NOMO-1 treated with dmso at 0.1 percent for 144 hours (cell line): ENCODE results near the gene GIPC3.
A peak's percentile ranks its signal among the peaks of the same experiment; 100 is the strongest.

Experiments used
- DNase-seq: peaks from one replicate; lab custom pipeline; 2025; ENCODE audit not compliant: unreplicated experiment; lab: John Stamatoyannopoulos, UW

GIPC3 gene

GRCh38 chr19:3585301-3586126, at the start of gene GIPC3:
GIPC3 (plus strand) TSS chr19:3585478; CDS start chr19:3585598, 120 bp downstream.
- DNase-seq, result no peak

DNA sequence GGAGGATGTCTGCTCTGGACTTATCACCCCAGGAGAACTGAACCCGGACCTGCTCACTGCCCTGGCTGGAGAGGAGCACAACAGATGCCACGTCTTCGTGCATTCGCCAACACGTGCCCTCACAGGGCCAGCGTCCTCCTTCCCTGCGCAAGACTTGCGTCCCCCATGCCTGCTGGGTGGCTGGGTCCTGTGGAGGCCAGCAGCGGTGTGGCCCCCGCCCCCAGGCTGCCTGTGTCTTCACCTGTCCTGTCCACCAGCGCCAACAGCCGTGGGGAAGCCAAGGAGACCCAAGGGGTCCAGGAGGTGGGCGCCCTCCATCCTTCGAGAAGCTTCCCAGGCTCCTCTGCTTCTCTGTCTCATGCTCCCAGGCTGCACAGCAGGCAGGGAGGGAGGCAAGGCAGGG, 49.7 kb upstream of the GIPC3 start:
- DNase-seq, result no peak

GRCh38 chr19:3535981-3536380, 49.3 kb upstream of the GIPC3 start:
- DNase-seq, result no peak

DNA sequence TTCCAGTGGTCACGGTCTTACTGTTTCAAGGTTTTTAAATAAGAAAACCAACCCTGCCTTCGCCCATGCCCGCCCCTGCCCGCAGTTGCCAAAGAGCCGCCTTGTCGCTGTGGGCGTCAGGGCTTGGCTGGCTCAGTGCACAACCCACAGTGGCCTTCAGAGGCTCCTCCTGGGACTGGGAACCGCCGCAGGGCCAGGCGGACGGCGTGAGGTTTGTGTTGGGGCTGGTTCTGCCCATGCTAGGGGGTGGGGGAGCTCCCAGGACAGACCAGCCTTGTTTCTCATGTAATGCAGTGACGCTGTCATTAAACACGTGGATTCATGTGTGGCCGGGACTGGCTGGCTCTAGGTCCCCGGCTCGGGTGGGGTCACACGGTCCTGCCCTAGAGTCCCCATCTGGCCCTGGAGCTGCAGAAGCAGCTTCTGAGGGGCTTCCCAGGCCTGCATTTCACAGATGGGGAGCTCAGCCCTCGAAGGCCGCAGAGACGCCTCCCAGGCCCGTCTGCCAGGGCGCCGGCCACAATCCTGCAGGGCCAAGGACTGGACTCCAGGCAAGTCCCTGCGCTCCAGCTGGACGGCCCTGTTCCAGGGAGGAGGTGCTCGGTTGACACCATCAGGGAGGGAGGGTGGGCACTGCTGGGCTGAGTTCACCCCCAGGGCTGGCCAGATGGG, 48.7 kb upstream of the GIPC3 start:
- no peak for DNase-seq

- no peak for DNase-seq
These were observed 48.2 kb upstream of the GIPC3 start for GRCh38 chr19:3537101-3537437.

DNA sequence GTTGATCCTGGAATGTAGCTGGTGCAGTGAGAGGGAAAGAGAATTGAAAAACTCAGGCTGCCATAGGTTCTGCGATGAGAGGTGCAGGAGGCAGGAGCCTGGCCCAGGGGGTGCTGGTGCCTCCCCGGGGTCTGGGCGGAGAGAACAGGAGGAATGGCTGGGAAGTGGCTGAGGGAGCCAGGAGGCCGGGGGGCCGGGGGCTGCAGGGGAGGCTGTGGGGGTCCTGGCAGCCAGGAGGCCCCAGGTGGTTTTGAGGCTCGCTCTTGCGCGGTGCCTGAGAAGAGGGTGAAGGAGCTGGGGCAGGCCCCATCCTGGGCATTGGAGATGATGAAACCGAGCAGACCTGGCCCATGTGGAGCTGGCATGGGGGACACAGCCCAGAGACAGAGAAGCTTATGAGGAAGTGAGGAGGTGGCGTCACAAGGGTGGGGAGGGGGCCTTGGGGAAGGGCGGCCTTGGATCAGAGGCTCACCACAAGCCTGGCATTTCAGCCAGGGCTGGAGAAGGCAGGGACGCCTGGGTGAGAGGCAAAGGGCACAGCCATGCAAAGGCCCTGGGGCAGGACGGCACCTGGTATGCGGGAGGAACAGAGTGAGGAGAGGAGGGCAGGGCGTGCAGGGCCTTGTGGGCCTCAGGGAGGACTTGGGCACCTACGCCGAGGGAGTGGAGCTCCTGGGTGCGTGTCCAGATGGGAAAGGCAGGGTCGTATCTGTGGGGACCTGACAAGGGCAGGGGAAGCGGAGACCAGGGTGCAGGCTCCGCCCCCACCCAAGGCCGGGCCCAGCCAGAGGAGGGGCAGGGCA, 47.6 kb upstream of the GIPC3 start:
- no peak for DNase-seq

- no peak for DNase-seq
These were observed 46.9 kb upstream of the GIPC3 start for GRCh38 chr19:3538258-3538929.

- no peak for DNase-seq
These were observed 46.1 kb upstream of the GIPC3 start, which contains the start of gene TEKTIP1 for GRCh38 chr19:3538965-3539755. TEKTIP1 (plus strand) TSS chr19:3539174; CDS start chr19:3539178, 4 bp downstream.

DNA sequence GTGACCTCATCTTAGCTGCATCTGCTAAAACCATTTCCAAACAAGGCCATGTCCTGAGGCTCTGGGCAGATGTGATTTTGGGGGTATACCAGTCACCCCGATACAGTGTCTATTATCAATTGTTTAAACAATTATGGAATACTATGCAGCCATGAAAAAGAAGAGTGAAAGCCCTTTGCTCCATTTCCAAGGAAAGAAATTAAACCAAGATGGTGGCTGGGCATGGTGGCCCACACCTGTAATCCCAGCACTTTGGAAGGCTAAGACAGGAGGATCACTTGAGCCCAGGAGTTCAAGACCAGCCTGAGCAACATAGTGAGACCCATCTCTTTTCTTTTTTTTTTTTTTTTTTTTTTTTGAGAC, 45.5 kb upstream of the GIPC3 start:
- no peak for DNase-seq

DNA sequence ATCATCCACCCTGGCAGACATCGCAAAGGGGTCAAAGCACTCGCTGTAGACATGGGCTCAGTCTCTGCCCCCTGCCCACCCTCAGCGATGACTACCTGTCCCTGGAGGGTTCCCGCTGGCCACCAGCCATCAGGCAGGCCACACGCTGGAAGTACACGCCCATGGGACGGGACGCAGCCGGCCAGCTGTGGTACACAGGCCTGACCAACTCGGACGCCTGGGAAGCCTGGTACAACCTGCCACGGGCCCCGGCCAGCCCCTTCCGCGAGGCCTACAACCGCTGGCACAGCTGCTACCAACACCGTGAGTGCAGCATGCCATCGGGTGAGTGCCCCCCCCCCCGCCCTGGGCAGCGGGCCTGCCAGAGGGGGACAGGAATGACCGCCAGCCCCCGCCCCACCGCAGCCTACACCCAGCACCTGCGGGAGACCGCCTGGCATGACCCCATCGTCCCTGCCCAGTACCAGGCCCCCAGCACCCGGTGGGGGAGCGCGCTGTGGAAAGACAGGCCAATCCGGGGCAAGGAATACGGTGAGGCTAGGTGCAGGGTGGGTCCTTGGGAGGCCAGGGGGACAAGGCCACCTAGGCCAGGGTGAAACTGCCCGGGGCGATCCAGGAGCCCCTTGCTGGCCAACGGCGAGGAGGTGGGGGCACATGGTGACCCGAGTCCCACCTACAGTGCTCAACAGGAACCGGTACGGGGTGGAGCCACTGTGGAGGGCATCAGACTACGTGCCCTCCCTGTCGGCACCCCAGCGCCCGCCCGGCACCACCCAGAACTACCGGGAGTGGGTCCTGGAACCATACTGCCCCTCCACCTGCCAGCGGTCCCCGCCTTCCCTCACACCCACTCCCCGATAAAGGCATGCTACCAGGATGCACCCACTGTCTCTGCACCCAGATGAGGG, 41.9 kb upstream of the GIPC3 start:
- DNase-seq, result no peak

DNA sequence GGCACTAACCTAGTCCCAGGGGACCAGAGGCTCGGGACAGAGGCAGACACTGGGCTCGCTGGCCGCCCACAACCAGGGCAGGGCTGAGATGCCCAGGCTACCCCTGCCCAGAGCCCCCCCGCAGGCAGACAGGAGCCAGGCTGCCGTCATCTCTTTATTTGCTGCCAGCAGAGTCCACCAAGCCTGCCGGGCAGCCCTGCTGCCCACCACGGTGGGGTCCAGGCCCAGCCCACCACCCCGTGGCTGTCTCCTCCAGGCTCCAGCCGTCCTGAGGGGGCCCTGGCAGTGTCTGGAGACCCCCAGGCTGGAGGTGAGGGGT, 41.3 kb upstream of the GIPC3 start:
- DNase-seq, result no peak

GRCh38 chr19:3544742-3545668, 40.3 kb upstream of the GIPC3 start:
- peak; percentile 14 for DNase-seq

DNA sequence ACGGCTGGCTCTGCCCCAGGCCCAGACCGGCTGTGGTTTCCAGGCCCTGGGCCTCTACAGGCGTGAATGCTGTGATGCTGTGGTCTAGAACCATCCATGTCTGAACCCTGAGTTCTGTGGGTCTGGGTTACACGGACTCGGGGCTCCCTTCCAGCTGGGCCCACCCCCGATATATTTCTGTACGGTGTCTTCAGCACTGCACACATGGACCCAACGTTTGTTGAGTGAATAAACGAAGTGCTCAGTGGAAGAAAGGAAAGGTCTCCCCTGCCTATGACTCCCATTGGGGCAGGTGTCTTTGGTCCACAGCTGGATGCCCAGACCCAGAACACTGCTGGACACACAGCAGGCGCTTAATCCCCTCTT, 39.6 kb upstream of the GIPC3 start:
- no peak for DNase-seq

DNA sequence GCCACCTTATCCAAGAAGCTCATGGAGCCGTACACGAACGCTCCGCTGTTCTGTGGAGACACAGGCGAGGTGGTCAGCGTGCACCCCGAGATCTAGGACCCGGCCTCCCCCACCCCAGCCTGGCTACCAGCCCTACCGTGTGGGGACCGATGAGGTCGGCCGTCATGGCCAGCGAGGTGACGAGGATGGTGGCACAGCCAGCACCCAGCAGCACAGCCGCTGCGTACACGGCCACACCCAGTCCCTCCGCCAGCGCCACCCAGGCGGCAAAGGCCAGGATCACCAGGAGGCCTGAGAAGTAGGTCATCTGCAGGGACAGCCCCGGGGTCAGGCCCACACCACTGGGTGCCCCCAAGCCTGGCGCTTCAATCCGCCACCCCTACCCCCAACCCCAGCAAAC, 39.2 kb upstream of the GIPC3 start:
- no peak for DNase-seq

DNA sequence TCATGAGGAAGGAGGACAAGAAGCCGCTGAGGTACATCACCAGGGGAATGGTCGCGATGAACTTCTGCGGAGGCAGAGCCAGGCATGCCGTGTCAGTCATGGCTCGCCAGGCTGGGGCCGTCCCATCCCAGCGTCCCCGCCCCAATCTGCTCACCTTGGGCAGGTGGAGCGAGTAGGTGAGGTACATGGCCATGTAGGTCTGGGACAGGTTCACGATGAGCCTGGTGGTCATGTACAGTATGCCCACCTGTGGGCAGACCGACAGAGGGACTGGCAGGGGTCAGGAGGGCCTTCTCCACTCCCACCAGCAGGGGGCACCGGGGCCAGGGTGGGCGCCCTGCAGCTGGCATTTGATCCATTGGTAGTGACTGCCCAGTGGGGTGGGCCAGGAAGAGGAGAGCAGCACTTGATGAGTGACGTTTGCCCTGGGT, 38.0 kb upstream of the GIPC3 start:
- no peak for DNase-seq

DNA sequence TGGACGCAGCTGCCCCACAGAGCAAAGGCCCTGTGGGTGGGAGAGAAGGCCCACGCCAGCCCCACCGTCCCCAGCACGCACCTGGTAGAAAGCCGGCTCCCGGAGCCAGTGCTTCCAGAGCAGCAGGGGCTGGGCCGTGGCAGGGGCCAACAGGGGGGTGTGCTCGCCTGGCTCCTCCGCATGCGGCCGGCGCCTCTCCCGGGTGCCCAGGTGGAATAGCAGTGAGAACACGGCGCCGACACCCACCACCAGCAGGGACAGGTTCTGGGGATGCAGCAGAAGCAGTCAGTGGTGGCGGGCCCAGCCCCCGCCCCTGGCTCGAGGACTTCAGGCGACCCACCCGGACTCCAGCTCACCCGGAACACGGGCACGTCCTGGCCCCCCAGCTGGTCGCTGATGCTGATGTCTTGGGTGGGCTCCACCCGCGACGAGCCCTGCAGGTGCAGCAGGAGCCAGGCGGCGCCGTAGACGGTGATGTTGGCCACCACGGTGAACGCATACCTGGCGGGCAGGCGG, 37.5 kb upstream of the GIPC3 start:
- no peak for DNase-seq

- DNase-seq, result peak; percentile 82
These were observed 36.7 kb upstream of the GIPC3 start for GRCh38 chr19:3548606-3549005.

GRCh38 chr19:3549816-3550215, 35.5 kb upstream of the GIPC3 start:
- DNase-seq, result no peak
